GM21786 (cell line): ENCODE measurements around the gene CLEC10A.
"Not testable (repeated sequence)": the region's sequence is repeated elsewhere in the genome, so short reads cannot be mapped to it uniquely, and the experiment has no call there.

Source experiments
- ATAC-seq: cut with Tn5 transposase; IDR thresholded peaks from one replicate; pipeline ENCODE4 v1.9.1; 2021; ENCODE audit not compliant: unreplicated experiment

CLEC10A gene

GRCh38 chr17:7077911-7078546 is 2.0 kb downstream of the CLEC10A start:
- no peak for ATAC-seq

- no peak for ATAC-seq
Observed at GRCh38 chr17:7074931-7075330, 5.1 kb downstream of the CLEC10A start.

- no peak for ATAC-seq
Observed at GRCh38 chr17:7072406-7072805, 7.6 kb downstream of the CLEC10A start.

- ATAC-seq: no peak
Observed at GRCh38 chr17:7070712-7071111, 9.3 kb downstream of the CLEC10A start.

- no peak for ATAC-seq
Observed at GRCh38 chr17:7068268-7068667, 11.8 kb downstream of the CLEC10A start.

- no peak for ATAC-seq
Observed at GRCh38 chr17:7067198-7067597, 12.9 kb downstream of the CLEC10A start.

GRCh38 chr17:7064261-7064660 is 15.8 kb downstream of the CLEC10A start:
- no peak for ATAC-seq

- ATAC-seq: no peak
Observed at GRCh38 chr17:7063518-7064094, 16.4 kb downstream of the CLEC10A start.

GRCh38 chr17:7060165-7060891 is 19.7 kb downstream of the CLEC10A start:
- ATAC-seq: no peak

- ATAC-seq: no peak
Observed at GRCh38 chr17:7058831-7059447, 21.1 kb downstream of the CLEC10A start.

- no peak for ATAC-seq
Observed at GRCh38 chr17:7056386-7056785, 23.7 kb downstream of the CLEC10A start.

- not testable (repeated sequence) for ATAC-seq
Observed at GRCh38 chr17:7050583-7050982, 29.5 kb downstream of the CLEC10A start.

GRCh38 chr17:7048968-7049367 is 31.1 kb downstream of the CLEC10A start:
- no peak for ATAC-seq

- ATAC-seq: no peak
Observed at GRCh38 chr17:7047566-7047965, 32.5 kb downstream of the CLEC10A start.

GRCh38 chr17:7046725-7047397 is 33.2 kb downstream of the CLEC10A start:
- ATAC-seq: not testable (repeated sequence)

- no peak for ATAC-seq
Observed at GRCh38 chr17:7046127-7046724, 33.8 kb downstream of the CLEC10A start.

GRCh38 chr17:7045492-7046126 is 34.4 kb downstream of the CLEC10A start:
- no peak for ATAC-seq

GRCh38 chr17:7043497-7044198 is 36.4 kb downstream of the CLEC10A start, which contains the start of gene SLC16A11:
TSS of gene SLC16A11 (minus strand) at chr17:7044092. CDS start at chr17:7043513, 579 bp downstream.
- no peak for ATAC-seq

- ATAC-seq: no peak
Observed at GRCh38 chr17:7043182-7043496, 36.9 kb downstream of the CLEC10A start.
